ENCODE measurements around the gene ASIC2.

Gene ASIC2

GRCh38 chr17:33015716-33016346 is 277.3 kb downstream of the ASIC2 start:
- no peaks in the 10 kb centered on the region for H3K4me1 ChIP-seq (ENCODE audit: insufficient read depth, low read length)
- H3K36me3 ChIP-seq (ENCODE audit: insufficient read depth, low read length): no peaks in the 10 kb centered on the region
- no peak overlapping the region for H3K27ac ChIP-seq (ENCODE audit: low read depth, low read length)
- no peaks in the 10 kb centered on the region for H3K27me3 ChIP-seq (ENCODE audit: insufficient read depth, low read length)
- WGBS: 89% methylated on average over 9 of the region's 9 CpGs
- no peak overlapping the region for H3K4me3 ChIP-seq (ENCODE audit: low read length)
- no peaks in the 10 kb centered on the region for H3K9me3 ChIP-seq (ENCODE audit: insufficient read depth, low read depth, low read length)
- H3K9ac ChIP-seq (ENCODE audit: low read depth, low read length): no peak overlapping the region

DNA sequence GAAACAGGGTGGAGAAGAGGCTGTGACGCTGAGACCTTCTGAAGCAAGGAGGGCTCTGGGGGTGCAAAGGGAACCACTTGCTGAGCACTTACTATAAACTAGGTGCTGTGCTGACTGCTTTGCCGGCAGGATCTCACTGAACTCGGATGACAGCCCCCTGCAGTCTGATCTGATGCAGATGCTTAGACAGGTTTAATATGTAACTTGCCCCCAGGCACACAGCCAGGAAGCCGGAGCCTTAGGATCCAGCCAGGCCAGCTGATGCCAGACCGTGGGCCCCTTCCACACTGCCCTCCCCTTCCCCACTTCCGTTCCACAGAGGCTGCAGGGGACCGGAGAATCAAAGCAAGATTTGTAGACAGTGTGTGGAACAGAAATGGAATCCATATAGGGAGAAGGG is 278.3 kb downstream of the ASIC2 start:
- Histone ChIP-seq H3K4me3 (ENCODE audit: low read length) (no peak overlapping the region), H3K27ac (ENCODE audit: low read depth, low read length) (no peak overlapping the region), H3K9me3 (ENCODE audit: insufficient read depth, low read depth, low read length) (no peaks in the 10 kb centered on the region), H3K36me3 (ENCODE audit: insufficient read depth, low read length) (no peaks in the 10 kb centered on the region), H3K9ac (ENCODE audit: low read depth, low read length) (no peak overlapping the region), H3K4me1 (ENCODE audit: insufficient read depth, low read length) (no peaks in the 10 kb centered on the region), H3K27me3 (ENCODE audit: insufficient read depth, low read length) (no peaks in the 10 kb centered on the region)
- 82% methylated on average over 7 of the region's 7 CpGs for WGBS

DNA sequence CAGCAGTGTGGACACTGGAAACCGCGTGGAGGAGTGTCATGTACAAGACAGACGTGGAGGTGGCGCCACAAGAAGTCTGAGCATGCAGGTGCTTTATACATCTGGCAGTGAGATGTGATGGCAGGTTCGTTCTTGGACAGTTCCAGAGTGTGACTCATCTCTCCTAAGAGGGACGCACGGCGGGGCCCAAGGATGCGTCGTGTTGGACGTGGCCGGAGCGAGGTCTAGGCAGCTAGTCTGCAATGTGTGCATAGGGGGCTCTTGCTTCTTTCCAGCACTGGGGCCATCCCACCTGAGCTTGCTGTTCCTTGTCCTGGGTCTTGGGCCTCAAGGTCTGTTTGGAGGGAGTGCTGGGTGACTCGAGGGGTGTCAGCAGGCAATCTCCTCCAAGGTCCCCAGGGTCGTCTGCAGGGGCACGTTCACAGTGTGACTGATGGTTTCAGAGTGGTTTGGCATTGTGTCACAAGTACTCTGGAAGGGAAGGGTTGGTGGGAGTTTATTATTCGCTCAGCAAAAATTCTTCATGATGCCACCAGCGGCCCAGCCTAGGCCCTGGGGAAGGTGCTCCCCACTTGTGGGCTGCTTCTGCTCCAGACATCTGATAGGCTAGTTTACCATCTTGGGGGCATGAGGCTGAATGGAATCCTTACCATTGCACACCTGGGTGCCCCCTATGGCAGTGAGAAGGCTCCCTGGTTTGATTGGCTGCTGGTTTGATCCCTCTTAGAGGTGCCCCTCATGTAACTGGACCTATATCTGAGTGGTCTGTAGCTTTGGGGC is 279.3 kb downstream of the ASIC2 start:
- H3K36me3 ChIP-seq (ENCODE audit: insufficient read depth, low read length): no peaks in the 10 kb centered on the region
- no peak overlapping the region for H3K9ac ChIP-seq (ENCODE audit: low read depth, low read length)
- no peaks in the 10 kb centered on the region for H3K9me3 ChIP-seq (ENCODE audit: insufficient read depth, low read depth, low read length)
- no peak overlapping the region for H3K27ac ChIP-seq (ENCODE audit: low read depth, low read length)
- H3K4me1 ChIP-seq (ENCODE audit: insufficient read depth, low read length): no peaks in the 10 kb centered on the region
- no peaks in the 10 kb centered on the region for H3K27me3 ChIP-seq (ENCODE audit: insufficient read depth, low read length)
- 96% methylated on average over 18 of the region's 18 CpGs for WGBS
- H3K4me3 ChIP-seq (ENCODE audit: low read length): no peak overlapping the region

DNA sequence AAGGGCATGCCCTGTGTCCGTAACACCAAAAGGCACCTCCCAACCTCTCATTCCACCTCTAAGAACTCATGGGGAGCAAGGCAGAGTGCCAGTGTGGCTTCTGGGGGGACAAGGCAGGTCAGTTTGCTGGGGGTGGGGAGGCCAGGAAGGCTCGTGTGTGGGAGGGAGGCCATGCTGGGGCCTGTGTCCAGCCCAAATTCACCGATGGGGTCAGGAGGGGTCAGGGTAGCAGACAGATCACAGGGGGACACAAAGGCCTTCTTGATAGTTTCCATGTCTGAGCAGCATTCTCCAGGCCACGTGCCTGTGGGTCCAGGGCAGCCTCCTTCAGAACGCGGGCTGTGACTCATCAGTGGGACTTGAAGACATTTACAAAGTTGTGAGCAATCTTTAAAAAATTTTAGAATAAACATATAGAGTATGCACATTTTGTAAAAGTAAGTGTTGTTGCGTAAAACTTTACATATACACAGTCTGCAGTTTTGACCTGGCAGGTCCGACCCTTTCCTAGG is 280.5 kb downstream of the ASIC2 start:
- no peak overlapping the region for H3K4me3 ChIP-seq (ENCODE audit: low read length)
- no peak overlapping the region for H3K27ac ChIP-seq (ENCODE audit: low read depth, low read length)
- 88% methylated on average over 7 of the region's 8 CpGs for WGBS
- H3K27me3 ChIP-seq (ENCODE audit: insufficient read depth, low read length): no peaks in the 10 kb centered on the region
- no peak overlapping the region for H3K9ac ChIP-seq (ENCODE audit: low read depth, low read length)
- no peaks in the 10 kb centered on the region for H3K36me3 ChIP-seq (ENCODE audit: insufficient read depth, low read length)
- H3K9me3 ChIP-seq (ENCODE audit: insufficient read depth, low read depth, low read length): no peaks in the 10 kb centered on the region
- no peaks in the 10 kb centered on the region for H3K4me1 ChIP-seq (ENCODE audit: insufficient read depth, low read length)

DNA sequence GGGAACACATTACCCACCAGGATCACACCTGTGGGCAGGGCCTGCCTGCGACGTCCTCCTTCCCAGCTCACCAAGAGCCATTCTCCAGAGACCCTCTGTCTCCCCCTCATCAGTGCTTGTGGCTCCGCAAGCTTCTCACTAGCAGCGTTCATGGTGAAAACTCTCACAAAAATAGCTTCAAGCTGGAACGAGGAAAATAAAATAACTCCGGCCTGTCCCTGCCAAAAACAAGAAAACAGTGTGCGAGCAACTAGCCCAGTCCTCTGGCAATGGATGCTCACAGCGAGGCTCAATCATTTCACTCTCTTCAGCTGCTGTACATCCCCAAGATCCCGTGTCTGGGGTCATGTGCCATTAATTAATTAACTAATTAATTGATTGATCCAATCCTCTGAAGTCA is 283.5 kb downstream of the ASIC2 start:
- Histone ChIP-seq H3K4me1 (ENCODE audit: insufficient read depth, low read length) (no peaks in the 10 kb centered on the region), H3K9me3 (ENCODE audit: insufficient read depth, low read depth, low read length) (no peaks in the 10 kb centered on the region), H3K27ac (ENCODE audit: low read depth, low read length) (no peak overlapping the region), H3K27me3 (ENCODE audit: insufficient read depth, low read length) (no peaks in the 10 kb centered on the region), H3K9ac (ENCODE audit: low read depth, low read length) (no peak overlapping the region), H3K4me3 (ENCODE audit: low read length) (no peak overlapping the region), H3K36me3 (ENCODE audit: insufficient read depth, low read length) (no peaks in the 10 kb centered on the region)
- 95% methylated on average over 9 of the region's 9 CpGs for WGBS

- Histone ChIP-seq H3K27me3 (ENCODE audit: insufficient read depth, low read length) (no peaks in the 10 kb centered on the region), H3K27ac (ENCODE audit: low read depth, low read length) (no peak overlapping the region), H3K36me3 (ENCODE audit: insufficient read depth, low read length) (no peaks in the 10 kb centered on the region), H3K4me1 (ENCODE audit: insufficient read depth, low read length) (no peaks in the 10 kb centered on the region), H3K9me3 (ENCODE audit: insufficient read depth, low read depth, low read length) (no peaks in the 10 kb centered on the region), H3K4me3 (ENCODE audit: low read length) (no peak overlapping the region), H3K9ac (ENCODE audit: low read depth, low read length) (no peak overlapping the region)
- 89% methylated on average over 7 of the region's 7 CpGs for WGBS
These were observed 285.9 kb downstream of the ASIC2 start for GRCh38 chr17:33007186-33007585.

DNA sequence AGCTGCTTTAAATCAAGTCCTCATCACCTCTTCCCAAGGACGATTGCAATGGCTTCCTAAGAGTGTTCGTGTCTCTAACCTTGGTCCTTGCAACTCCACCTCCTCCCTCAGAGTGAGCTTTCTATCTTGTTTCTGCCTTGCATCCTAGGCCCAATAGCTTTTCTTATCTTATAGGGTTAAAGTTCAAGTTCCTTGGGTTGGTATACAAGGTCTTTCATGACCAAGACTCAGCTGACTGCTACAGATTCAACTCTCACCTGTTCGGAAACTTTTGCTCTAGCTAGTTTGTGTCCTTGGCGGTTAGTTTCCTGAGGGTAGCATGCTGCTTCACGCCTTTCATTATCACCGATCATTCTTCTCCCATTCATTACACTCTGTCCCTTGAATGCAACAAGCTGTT is 290.8 kb downstream of the ASIC2 start:
- Histone ChIP-seq H3K9me3 (ENCODE audit: insufficient read depth, low read depth, low read length) (no peaks in the 10 kb centered on the region), H3K4me1 (ENCODE audit: insufficient read depth, low read length) (no peaks in the 10 kb centered on the region), H3K27ac (ENCODE audit: low read depth, low read length) (no peak overlapping the region), H3K4me3 (ENCODE audit: low read length) (no peak overlapping the region), H3K36me3 (ENCODE audit: insufficient read depth, low read length) (no peaks in the 10 kb centered on the region), H3K9ac (ENCODE audit: low read depth, low read length) (no peak overlapping the region), H3K27me3 (ENCODE audit: insufficient read depth, low read length) (peaks cover 12% of the 10 kb centered on the region; the same call in 1 of the 2 replicates)
- 93% methylated on average over 6 of the region's 6 CpGs for WGBS

DNA sequence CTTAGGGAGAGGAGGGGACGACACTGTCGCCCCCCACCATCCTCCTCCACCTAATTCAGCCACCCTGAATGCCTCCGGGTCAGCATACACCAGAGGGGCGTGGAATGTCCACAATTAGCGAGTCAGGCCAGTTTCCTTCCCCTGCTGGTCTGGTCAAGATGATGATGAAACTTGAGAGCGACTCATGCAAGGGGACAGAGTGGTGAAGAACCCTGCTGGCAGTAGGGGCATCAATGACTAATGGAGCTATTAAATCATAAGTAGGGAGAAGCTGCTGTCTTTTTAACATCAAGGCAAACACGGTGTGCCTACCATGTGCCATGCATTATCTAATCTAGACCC is 294.2 kb downstream of the ASIC2 start:
- Histone ChIP-seq H3K27ac (ENCODE audit: low read depth, low read length) (no peak overlapping the region), H3K4me3 (ENCODE audit: low read length) (no peak overlapping the region), H3K36me3 (ENCODE audit: insufficient read depth, low read length) (no peaks in the 10 kb centered on the region), H3K4me1 (ENCODE audit: insufficient read depth, low read length) (no peaks in the 10 kb centered on the region), H3K27me3 (ENCODE audit: insufficient read depth, low read length) (peaks cover 12% of the 10 kb centered on the region; the same call in 1 of the 2 replicates), H3K9me3 (ENCODE audit: insufficient read depth, low read depth, low read length) (no peaks in the 10 kb centered on the region), H3K9ac (ENCODE audit: low read depth, low read length) (no peak overlapping the region)
- WGBS: 53% methylated on average over 6 of the region's 7 CpGs

DNA sequence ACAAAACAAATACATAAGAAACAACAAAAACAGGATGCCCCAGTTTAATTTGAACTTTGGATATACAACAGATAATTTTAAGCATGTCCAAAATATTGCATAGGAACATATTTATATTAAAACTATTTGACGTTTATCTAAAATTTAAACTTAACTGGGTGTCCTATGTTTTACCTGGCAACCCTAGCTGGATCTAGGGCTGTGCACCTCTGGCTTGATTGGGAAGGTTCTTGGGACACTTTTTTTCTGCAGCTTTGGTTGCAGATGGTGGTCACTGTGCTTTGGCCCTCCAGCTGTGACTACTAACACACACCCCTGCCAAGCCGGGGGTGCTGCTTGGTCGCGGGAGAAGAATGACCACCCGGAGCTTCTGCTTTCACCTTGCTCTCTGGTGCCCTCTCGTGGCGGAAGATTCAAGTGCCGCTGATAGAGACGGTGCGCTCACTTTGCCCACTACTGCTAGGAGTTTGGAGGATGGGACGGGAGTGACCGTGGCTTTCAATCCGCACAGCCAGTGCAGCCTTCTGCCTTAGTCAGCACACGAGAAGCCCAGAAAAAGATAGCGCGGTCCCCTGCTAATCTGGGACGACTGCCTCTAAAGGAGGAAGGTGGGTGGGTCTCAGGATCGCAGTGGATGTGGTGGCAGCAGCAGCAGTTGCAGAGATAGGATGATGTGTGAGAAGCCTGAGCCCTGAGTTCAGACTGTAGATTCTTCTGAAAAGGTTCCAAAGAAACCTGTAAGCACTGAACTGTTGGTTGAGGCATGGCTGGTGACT is 294.8 kb downstream of the ASIC2 start:
- Histone ChIP-seq H3K4me1 (ENCODE audit: insufficient read depth, low read length) (no peaks in the 10 kb centered on the region), H3K27me3 (ENCODE audit: insufficient read depth, low read length) (peaks cover 12% of the 10 kb centered on the region; the same call in 1 of the 2 replicates), H3K36me3 (ENCODE audit: insufficient read depth, low read length) (no peaks in the 10 kb centered on the region), H3K9me3 (ENCODE audit: insufficient read depth, low read depth, low read length) (no peaks in the 10 kb centered on the region), H3K9ac (ENCODE audit: low read depth, low read length) (no peak overlapping the region), H3K4me3 (ENCODE audit: low read length) (peak overlapping the region; percentile 19; the same call in 1 of the 2 replicates), H3K27ac (ENCODE audit: low read depth, low read length) (no peak overlapping the region)
- 8% methylated on average over 17 of the region's 18 CpGs for WGBS

DNA sequence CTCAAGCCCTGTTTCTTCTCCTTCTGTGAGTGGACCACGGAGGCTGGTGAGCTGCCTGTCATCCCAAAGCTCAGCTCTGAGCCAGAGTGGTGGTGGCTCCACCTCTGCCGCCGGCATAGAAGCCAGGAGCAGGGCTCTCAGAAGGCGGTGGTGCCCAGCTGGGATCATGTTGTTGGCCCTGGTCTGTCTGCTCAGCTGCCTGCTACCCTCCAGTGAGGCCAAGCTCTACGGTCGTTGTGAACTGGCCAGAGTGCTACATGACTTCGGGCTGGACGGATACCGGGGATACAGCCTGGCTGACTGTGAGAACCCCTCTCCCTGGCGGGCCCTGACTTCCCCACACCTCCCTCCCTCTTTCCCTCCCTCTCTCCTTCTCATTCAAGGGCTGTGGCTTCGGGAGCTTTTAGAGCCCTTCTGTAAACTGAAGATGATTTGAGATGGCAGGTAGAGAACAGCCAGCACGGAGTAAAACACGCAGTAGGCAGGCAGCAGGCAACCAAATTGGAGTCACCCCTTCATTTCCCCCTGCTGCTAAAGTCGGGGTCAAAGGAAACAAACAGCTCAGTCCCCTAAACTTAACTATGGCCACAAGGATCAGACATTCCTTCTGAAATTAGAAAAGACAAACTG is 297.6 kb downstream of the ASIC2 start:
- H3K27ac ChIP-seq (ENCODE audit: low read depth, low read length): no peak overlapping the region
- peaks cover 12% of the 10 kb centered on the region; the same call in 1 of the 2 replicates for H3K27me3 ChIP-seq (ENCODE audit: insufficient read depth, low read length)
- no peak overlapping the region for H3K9ac ChIP-seq (ENCODE audit: low read depth, low read length)
- no peaks in the 10 kb centered on the region for H3K9me3 ChIP-seq (ENCODE audit: insufficient read depth, low read depth, low read length)
- 86% methylated on average over 13 of the region's 14 CpGs for WGBS
- no peaks in the 10 kb centered on the region for H3K36me3 ChIP-seq (ENCODE audit: insufficient read depth, low read length)
- no peak overlapping the region for H3K4me3 ChIP-seq (ENCODE audit: low read length)
- no peaks in the 10 kb centered on the region for H3K4me1 ChIP-seq (ENCODE audit: insufficient read depth, low read length)

DNA sequence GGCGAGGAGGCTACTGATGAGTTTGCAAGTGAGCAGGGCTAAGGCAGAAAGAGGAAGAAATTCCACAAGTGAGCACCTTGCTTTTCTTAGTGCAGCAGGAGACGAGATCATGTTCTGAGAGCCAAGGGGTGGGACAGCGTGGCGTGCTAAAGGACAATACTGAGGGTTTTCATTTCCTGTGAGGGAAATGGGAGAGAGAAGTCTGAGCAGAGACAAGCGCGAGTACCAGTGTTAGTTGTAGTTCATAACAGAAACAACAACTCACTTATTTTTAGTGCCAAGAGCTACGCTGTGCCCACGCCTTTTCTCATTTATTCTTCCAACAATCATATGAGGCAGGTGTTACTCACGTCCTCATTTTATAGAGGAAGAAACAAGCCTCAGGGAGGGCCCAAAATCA is 299.1 kb downstream of the ASIC2 start:
- Histone ChIP-seq H3K4me1 (ENCODE audit: insufficient read depth, low read length) (no peaks in the 10 kb centered on the region), H3K4me3 (ENCODE audit: low read length) (no peak overlapping the region), H3K27me3 (ENCODE audit: insufficient read depth, low read length) (peaks cover 10% of the 10 kb centered on the region; the same call in 1 of the 2 replicates), H3K9ac (ENCODE audit: low read depth, low read length) (no peak overlapping the region), H3K36me3 (ENCODE audit: insufficient read depth, low read length) (no peaks in the 10 kb centered on the region), H3K27ac (ENCODE audit: low read depth, low read length) (no peak overlapping the region), H3K9me3 (ENCODE audit: insufficient read depth, low read depth, low read length) (no peaks in the 10 kb centered on the region)
- WGBS: 92% methylated on average over 9 of the region's 9 CpGs

All from HUES64 (cell line).